A549 (cell line): ENCODE measurements around the gene SNRPA. TPM values are rescaled to one million over a fixed set of nuclear protein-coding genes. Genes with fewer than 3 reads are reported as not detected.

Experiments
- ATAC-seq, 2 experiments: fragments of 200-7000 bp in 1 of 2; fragments of >200 bp in 1 of 2; cut with Nextera tagmentation in 1 of 2; cut with Tn5 transposase in 1 of 2; 3 replicates each; pipeline versions ENCODE4 v1.8.0 to v1.9.1; 2018 to 2020; ENCODE audit warnings: mild to moderate bottlenecking in 1 of 2, moderate library complexity in 1 of 2
- CTCF ChIA-PET: fragments of 300-600 bp; sonication (Branson Sonifier 250); formaldehyde crosslinking; extraction: SDS; loops from one replicate; lab custom pipeline; 2021; ENCODE audit warnings: antibody characterized with exemption, inconsistent platforms; lab: Yijun Ruan, JAX
- POLR2A ChIA-PET: fragments of 350-600 bp; formaldehyde crosslinking; extraction: SDS; loops from one replicate; lab custom pipeline; 2021; ENCODE audit warnings: antibody characterized with exemption, inconsistent platforms; lab: Yijun Ruan, JAX
- DNase-seq, 2 experiments: peaks; one replicate each; pipeline versions ENCODE4 v3.0.0 to v3.0.0-alpha.2; 2011 to 2016; ENCODE audit warnings: low read depth in 1 of 2, low spot score in 1 of 2
- FAIRE-seq: peaks from 2 replicates; lab custom pipeline; 2011; peaks lifted over from hg19 to GRCh38; lab: Jason Lieb, UNC
- H3K27ac ChIP-seq, 2 experiments: fragments of >200 bp; sonication (Bioruptor Twin); formaldehyde crosslinking; 3 replicates each; pipeline ENCODE4 v1.5.1; 2016 to 2017
- H3K4me1 ChIP-seq: fragments of >200 bp; sonication (Bioruptor Twin); formaldehyde crosslinking; 3 replicates; pipeline ENCODE4 v1.6.1; 2016
- H3K4me2 ChIP-seq: fragments of >200 bp; sonication (Bioruptor Twin); formaldehyde crosslinking; 3 replicates; pipeline ENCODE4 v1.6.1; 2016
- H3K4me3 ChIP-seq: fragments of >200 bp; sonication (Bioruptor Twin); formaldehyde crosslinking; 3 replicates; pipeline ENCODE4 v1.5.1; 2016
- H3K9me3 ChIP-seq: fragments of >200 bp; sonication (Bioruptor Twin); formaldehyde crosslinking; 3 replicates; pipeline ENCODE4 v1.6.1; 2016
- BHLHE40 ChIP-seq: IDR thresholded peaks from 2 replicates; pipeline ENCODE4 v1.6.1; 2012; ENCODE audit warnings: low read depth, low read length, inconsistent platforms
- CBX2 ChIP-seq: fragments of 200-600 bp; sonication (generic); IDR thresholded peaks from 2 replicates; pipeline ENCODE4 v1.6.1; 2016; ENCODE audit warnings: low read depth, mild to moderate bottlenecking, borderline replicate concordance
- CHD4 ChIP-seq: fragments of 200-600 bp; sonication (generic); IDR thresholded peaks from 2 replicates; pipeline ENCODE4 v1.6.1; 2016; ENCODE audit warnings: antibody characterized with exemption, mild to moderate bottlenecking, borderline replicate concordance
- CTCF ChIP-seq: fragments of >200 bp; sonication (Bioruptor Twin); formaldehyde crosslinking; IDR thresholded peaks from 3 replicates; pipeline ENCODE4 v1.5.1; 2016
- E2F6 ChIP-seq: IDR thresholded peaks from 2 replicates; pipeline ENCODE4 v1.6.1; 2012; ENCODE audit warnings: low read depth, borderline replicate concordance
- FOSL2 ChIP-seq, 2 experiments: fragments of 450-650 bp in 1 of 2; fragments of >200 bp in 1 of 2; sonication (Bioruptor Twin) in 1 of 2; formaldehyde crosslinking; IDR thresholded peaks; 2 replicates each; pipeline versions ENCODE4 v1.5.0 to v1.6.1; 2016 to 2020; ENCODE audit warnings: mild to moderate bottlenecking in 1 of 2, moderate library complexity in 1 of 2
- HDAC2 ChIP-seq: fragments of 200-600 bp; sonication (generic); IDR thresholded peaks from 2 replicates; pipeline ENCODE4 v1.6.1; 2016
- JUN ChIP-seq, 2 experiments: fragments of >200 bp; sonication (Bioruptor Twin); formaldehyde crosslinking; IDR thresholded peaks; 2 replicates in 1 of 2; 3 replicates in 1 of 2; pipeline ENCODE4 v1.6.1; 2016 to 2017
- MAFK ChIP-seq: fragments of 450-650 bp; IDR thresholded peaks from 2 replicates; pipeline ENCODE4 v1.6.1; 2014; ENCODE audit not compliant: partially characterized antibody
- MAZ ChIP-seq: fragments of 150-350 bp; IDR thresholded peaks from 2 replicates; pipeline ENCODE4 v1.6.1; 2014; ENCODE audit warnings: antibody characterized with exemption, low read depth, low read length, borderline replicate concordance
- PBX3 ChIP-seq: IDR thresholded peaks from 2 replicates; pipeline ENCODE4 v1.6.1; 2012
- PHF8 ChIP-seq: fragments of 200-600 bp; sonication (generic); IDR thresholded peaks from 2 replicates; pipeline ENCODE4 v1.6.1; 2016; ENCODE audit warnings: low read depth, mild to moderate bottlenecking, antibody characterized with exemption, moderate library complexity, borderline replicate concordance
- POLR2A ChIP-seq: IDR thresholded peaks from 2 replicates; pipeline ENCODE4 v1.6.1; 2012; ENCODE audit warnings: mild to moderate bottlenecking, low read length
- RFX5 ChIP-seq: fragments of 450-650 bp; IDR thresholded peaks from 2 replicates; pipeline ENCODE4 v1.7.1; 2014; ENCODE audit warnings: antibody characterized with exemption, mild to moderate bottlenecking, moderate library complexity
- SMC3 ChIP-seq: fragments of >200 bp; sonication (Bioruptor Twin); formaldehyde crosslinking; IDR thresholded peaks from 3 replicates; pipeline ENCODE4 v1.6.1; 2018; ENCODE audit warnings: inconsistent platforms
- USF2 ChIP-seq: fragments of 450-650 bp; IDR thresholded peaks from 2 replicates; pipeline ENCODE4 v1.6.1; 2014; ENCODE audit warnings: antibody characterized with exemption
- WGBS: methylation state at CpG from one replicate; pipeline ENCODE4 v1.1.6; 2017; ENCODE audit errors: missing lambda C conversion rate; 5-methylcytosine and 5-hydroxymethylcytosine counted together
- polyA plus RNA-seq, 4 experiments: library from polyadenylated mRNA; depleted of rRNA in 3 of 4; stranded (reverse); fragments of >200 nt; fragmentation: RNase III in 1 of 4; extraction: RNeasy Plus Mini Kit Qiagen cat#74134 plus additional on column Dnase treatment in 1 of 4; gene quantifications; 2 replicates in 3 of 4; 3 replicates in 1 of 4; pipeline ENCODE4 v1.2.3, GENCODE V29; 2011 to 2017
- TF ChIP-seq, protein P1 (sequence below): fragments of 200-600 bp; sonication (generic); IDR thresholded peaks from 2 replicates; pipeline ENCODE4 v1.6.1; 2016; ENCODE audit warnings: antibody characterized with exemption, mild to moderate bottlenecking, moderate library complexity
- TF ChIP-seq, protein P2 (sequence below): IDR thresholded peaks from 2 replicates; pipeline ENCODE4 v1.6.1; 2012

The SNRPA gene
- polyA plus RNA-seq, 2 of the 4 experiments (the other 2 are of a cell fraction): 141 to 236 TPM

DNA sequence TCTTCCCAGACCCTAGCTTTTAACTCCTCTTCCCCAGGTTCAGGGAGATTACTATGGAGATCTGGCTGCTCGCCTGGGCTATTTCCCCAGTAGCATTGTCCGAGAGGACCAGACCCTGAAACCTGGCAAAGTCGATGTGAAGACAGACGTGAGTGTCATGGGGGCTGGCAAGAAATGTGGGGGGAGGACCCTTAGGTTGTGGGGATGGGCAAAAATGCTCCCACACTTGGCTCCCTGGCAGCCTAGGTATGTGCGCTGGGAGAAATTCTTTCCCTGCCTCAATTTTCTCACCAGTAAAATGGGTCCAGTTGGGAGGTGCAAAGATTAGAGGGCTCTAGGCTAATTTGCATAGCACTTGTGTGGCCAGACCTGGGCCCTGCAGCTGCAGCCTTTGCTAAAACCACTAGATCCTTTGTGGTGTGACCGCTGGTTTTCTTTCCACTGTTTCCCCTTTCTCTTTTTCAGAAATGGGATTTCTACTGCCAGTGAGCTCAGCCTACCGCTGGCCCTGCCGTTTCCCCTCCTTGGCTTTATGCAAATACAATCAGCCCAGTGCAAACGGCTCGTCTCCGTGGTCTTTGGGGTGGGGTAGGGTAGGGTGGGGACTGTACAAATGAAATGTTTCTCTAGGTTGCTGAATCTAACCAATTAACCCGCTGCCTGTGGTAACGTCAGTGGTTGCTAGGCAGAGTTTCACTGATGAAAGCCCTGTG, 26.1 kb downstream of the SNRPA start (continued):
- TF ChIP-seq, protein P1, sequence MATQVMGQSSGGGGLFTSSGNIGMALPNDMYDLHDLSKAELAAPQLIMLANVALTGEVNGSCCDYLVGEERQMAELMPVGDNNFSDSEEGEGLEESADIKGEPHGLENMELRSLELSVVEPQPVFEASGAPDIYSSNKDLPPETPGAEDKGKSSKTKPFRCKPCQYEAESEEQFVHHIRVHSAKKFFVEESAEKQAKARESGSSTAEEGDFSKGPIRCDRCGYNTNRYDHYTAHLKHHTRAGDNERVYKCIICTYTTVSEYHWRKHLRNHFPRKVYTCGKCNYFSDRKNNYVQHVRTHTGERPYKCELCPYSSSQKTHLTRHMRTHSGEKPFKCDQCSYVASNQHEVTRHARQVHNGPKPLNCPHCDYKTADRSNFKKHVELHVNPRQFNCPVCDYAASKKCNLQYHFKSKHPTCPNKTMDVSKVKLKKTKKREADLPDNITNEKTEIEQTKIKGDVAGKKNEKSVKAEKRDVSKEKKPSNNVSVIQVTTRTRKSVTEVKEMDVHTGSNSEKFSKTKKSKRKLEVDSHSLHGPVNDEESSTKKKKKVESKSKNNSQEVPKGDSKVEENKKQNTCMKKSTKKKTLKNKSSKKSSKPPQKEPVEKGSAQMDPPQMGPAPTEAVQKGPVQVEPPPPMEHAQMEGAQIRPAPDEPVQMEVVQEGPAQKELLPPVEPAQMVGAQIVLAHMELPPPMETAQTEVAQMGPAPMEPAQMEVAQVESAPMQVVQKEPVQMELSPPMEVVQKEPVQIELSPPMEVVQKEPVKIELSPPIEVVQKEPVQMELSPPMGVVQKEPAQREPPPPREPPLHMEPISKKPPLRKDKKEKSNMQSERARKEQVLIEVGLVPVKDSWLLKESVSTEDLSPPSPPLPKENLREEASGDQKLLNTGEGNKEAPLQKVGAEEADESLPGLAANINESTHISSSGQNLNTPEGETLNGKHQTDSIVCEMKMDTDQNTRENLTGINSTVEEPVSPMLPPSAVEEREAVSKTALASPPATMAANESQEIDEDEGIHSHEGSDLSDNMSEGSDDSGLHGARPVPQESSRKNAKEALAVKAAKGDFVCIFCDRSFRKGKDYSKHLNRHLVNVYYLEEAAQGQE: no peak
- peak; percentile 100 for TF ChIP-seq RFX5
- TF ChIP-seq, protein P2, sequence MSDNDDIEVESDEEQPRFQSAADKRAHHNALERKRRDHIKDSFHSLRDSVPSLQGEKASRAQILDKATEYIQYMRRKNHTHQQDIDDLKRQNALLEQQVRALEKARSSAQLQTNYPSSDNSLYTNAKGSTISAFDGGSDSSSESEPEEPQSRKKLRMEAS: 0 out of 2 replicates have a peak, but pooled peaks have one; percentile 18
- 0 out of 2 replicates have a peak, but pooled peaks have one; percentile 47 for TF ChIP-seq HDAC2
- TF ChIP-seq FOSL2 (IDR thresholded peaks at IDR 0.05): no peak
- TF ChIP-seq FOSL2 (CRISPR knock-in tag; IDR thresholded peaks at IDR 0.05): no peak
- TF ChIP-seq CHD4: peak; percentile 84; the same call in 1 of the 2 replicates

DNA sequence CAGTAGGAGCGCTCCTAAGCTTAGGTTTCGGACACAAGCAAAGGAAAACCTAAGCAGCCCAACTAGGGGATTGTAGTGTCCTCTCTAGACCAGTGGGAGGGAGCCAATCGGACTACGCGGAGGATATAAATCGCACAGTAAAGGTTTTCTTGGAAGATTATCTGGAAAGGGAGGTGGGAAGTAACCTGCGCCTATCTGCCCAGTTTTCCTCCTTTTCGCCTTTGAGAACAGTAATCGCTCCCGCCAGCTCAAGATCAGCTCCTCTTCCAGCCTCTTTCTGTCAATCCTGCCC, 26.6 kb downstream of the SNRPA start:
- Histone ChIP-seq H3K9me3 (no peaks in the 10 kb centered on the region), H3K4me2 (peak overlapping the region; percentile 75), H3K4me1 (peaks cover 14% of the 10 kb centered on the region), H3K4me3 (peak overlapping the region; percentile 52), H3K27ac (peak overlapping the region; percentile 82 to 87)
- WGBS: 2% methylated on average over 10 of the region's 10 CpGs
- FAIRE-seq (no peak), ATAC-seq (no peak), DNase-seq (no peak)
- CTCF ChIA-PET: interaction anchor here (0.6 to 6.5 kb wide), 16 partner anchors 11 to 702 kb away, joined by 3 to 65 read pairs (median 4); partner anchors contain the start of gene EGLN2
- POLR2A ChIA-PET: interaction anchor here (0.5 to 3.1 kb wide), 42 partner anchors 9 to 1614 kb away, joined by 3 to 94 read pairs (median 6); partner anchors contain the start of genes ACTMAP, B9D2, BLVRB and COQ8B
- TF ChIP-seq RFX5 (no peak), CBX2 (no peak)

DNA sequence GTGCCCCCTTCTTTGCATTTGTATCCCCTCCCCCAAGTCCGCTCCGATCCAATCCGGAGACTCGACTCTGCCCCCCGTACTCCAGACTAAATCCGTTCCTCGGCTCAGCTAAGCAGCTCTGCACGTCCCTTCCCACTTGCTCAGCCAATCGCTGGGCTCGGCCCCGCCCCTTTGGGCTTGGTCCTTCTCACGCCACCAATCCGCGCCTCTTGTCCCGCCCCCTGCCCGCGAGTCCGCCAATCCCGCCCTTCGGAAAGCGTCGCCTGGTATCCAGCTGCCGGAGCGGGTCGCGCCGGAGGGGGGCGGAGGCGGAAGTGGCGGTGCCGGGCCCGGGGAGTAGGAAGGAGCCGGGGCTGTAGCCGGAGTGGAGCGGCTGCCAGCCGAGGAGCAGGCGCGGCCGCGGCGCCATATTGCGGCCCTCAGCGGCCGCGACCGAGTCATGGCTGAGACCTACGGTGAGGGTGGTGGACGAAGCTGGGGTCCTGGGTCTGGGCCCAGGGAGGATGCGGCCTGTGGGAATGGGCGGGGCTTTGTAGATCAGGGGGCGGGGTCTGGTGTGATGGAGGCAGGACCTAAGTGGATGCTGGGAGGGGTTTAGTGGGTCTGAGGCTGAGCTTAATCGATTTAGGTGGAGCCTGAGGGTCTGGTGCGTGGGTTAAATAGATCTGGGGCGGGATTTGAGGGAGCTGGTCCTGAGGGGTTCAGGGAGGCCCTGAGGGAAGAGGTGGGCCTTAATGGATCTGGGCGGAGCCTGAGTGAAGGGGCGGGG, 27.1 kb downstream of the SNRPA start, which contains the start of gene RAB4B:
RAB4B (plus strand) TSS at position 311 of the 769 bp plus-strand sequence; CDS start at position 440, 129 bp downstream.
- Histone ChIP-seq H3K4me3 (peak within 1 kb of the TSS; percentile 52), H3K27ac (peak within 1 kb of the TSS; percentile 84 to 87), H3K4me2 (peak within 1 kb of the TSS; percentile 80), H3K4me1 (peaks cover 14% of the 10 kb centered on the region), H3K9me3 (no peaks in the 10 kb centered on the region)
- FAIRE-seq (peak; percentile 99), DNase-seq (peak; percentile 100), ATAC-seq (peak; percentile 86 to 93)
- CTCF ChIA-PET: interaction anchor here (0.6 to 6.5 kb wide), 23 partner anchors 9 to 701 kb away, joined by 3 to 65 read pairs (median 4); partner anchors contain the start of genes ACTMAP, EGLN2 and SNRPA
- WGBS: under 1% methylated on average over 38 of the region's 56 CpGs
- POLR2A ChIA-PET: interaction anchor here (0.6 to 3.1 kb wide), 46 partner anchors 9 to 1614 kb away, joined by 3 to 94 read pairs (median 6); partner anchors contain the start of genes ACTMAP, B9D2, BLVRB and COQ8B
- TF ChIP-seq, protein P1: peak; percentile 45; the same call in 1 of the 2 replicates
- TF ChIP-seq POLR2A (peak; percentile 61), USF2 (peak; percentile 62), PHF8 (peak; percentile 98), SMC3 (no peak), JUN (IDR thresholded peaks at IDR 0.05) (peak; percentile 43 to 87; a peak in 4 of 5 replicates), BHLHE40 (no peak; the same call in 1 of the 2 replicates), PBX3 (peak; percentile 57), MAFK (no peak), E2F6 (no peak), MAZ (0 out of 2 replicates have a peak, but pooled peaks have one; percentile 77), CTCF (no peak)
